HepG2 (cell line): Measurements from ENCODE around the gene TSEN34. TPM values are rescaled to one million over a fixed set of nuclear protein-coding genes. Genes with fewer than 3 reads are reported as not detected.

Source experiments
- FOXO1 ChIP-seq: sonication (generic); formaldehyde crosslinking; IDR thresholded peaks from 2 replicates; pipeline ENCODE4 v1.4.0; 2020; ENCODE audit warnings: missing genetic modification reagents
- KLF11 ChIP-seq: IDR thresholded peaks from 2 replicates; pipeline ENCODE4 v1.6.1; 2016; ENCODE audit warnings: missing compliant biosample characterization
- NONO ChIP-seq, 2 experiments: fragments of 450-650 bp in 1 of 2; sonication (generic) in 1 of 2; formaldehyde crosslinking in 1 of 2; IDR thresholded peaks in 1 of 2; conservative IDR thresholded peaks in 1 of 2; 2 replicates each; pipeline versions ENCODE4 v1.6.1 to v1.8.0; 2017 to 2022; ENCODE audit warnings: mild to moderate bottlenecking in 1 of 2, missing genetic modification reagents in 1 of 2, moderate library complexity in 1 of 2
- NRL ChIP-seq: sonication (generic); formaldehyde crosslinking; IDR thresholded peaks from 2 replicates; pipeline ENCODE4 v1.5.0; 2020; ENCODE audit warnings: missing genetic modification reagents, mild to moderate bottlenecking, moderate library complexity, borderline replicate concordance
- TAF1 ChIP-seq: sonication (generic); formaldehyde crosslinking; IDR thresholded peaks from 2 replicates; pipeline ENCODE4 v1.4.0; 2020; ENCODE audit warnings: missing genetic modification reagents
- TGIF2 ChIP-seq: IDR thresholded peaks from 2 replicates; pipeline ENCODE4 v1.6.1; 2016; ENCODE audit warnings: control low read depth, missing compliant biosample characterization
- ZFP36L1 ChIP-seq: sonication (generic); formaldehyde crosslinking; IDR thresholded peaks from 2 replicates; pipeline ENCODE4 v1.8.0; 2022; ENCODE audit warnings: mild to moderate bottlenecking, missing genetic modification reagents, moderate library complexity
- ZFY ChIP-seq: sonication (generic); formaldehyde crosslinking; IDR thresholded peaks from 2 replicates; pipeline ENCODE4 v1.4.0; 2020; ENCODE audit warnings: missing genetic modification reagents
- ZNF441 ChIP-seq: sonication (generic); formaldehyde crosslinking; IDR thresholded peaks from 2 replicates; pipeline ENCODE4 v1.7.0; 2021; ENCODE audit warnings: missing genetic modification reagents, borderline replicate concordance
- ZNF501 ChIP-seq: sonication (generic); formaldehyde crosslinking; IDR thresholded peaks from 2 replicates; pipeline ENCODE4 v1.5.1; 2020; ENCODE audit warnings: mild to moderate bottlenecking, moderate library complexity, missing genetic modification reagents
- ZNF788 ChIP-seq: sonication (generic); formaldehyde crosslinking; IDR thresholded peaks from 2 replicates; pipeline ENCODE4 v1.5.0; 2020; ENCODE audit warnings: mild to moderate bottlenecking, missing genetic modification reagents, borderline replicate concordance
- ZNF816 ChIP-seq: sonication (generic); formaldehyde crosslinking; IDR thresholded peaks from 2 replicates; pipeline ENCODE4 v1.8.0; 2022; ENCODE audit warnings: missing genetic modification reagents, mild to moderate bottlenecking, borderline replicate concordance
- polyA plus RNA-seq, 8 experiments: library from polyadenylated mRNA; depleted of rRNA in 3 of 8; stranded (reverse) in 7 of 8; unstranded in 1 of 8; fragments of >200 nt; fragmentation: Illumina TruSeq in 4 of 8; extraction: Trizol in 4 of 8; gene quantifications; 2 replicates each; pipeline versions ENCODE4 v1.2.1 to v1.2.3, GENCODE V29; 2011 to 2016; ENCODE audit warnings: low read depth in 4 of 8, missing spikeins in 1 of 8, mixed read lengths in 1 of 8; ENCODE audit not compliant: insufficient read depth in 1 of 8
- total RNA-seq, 5 experiments: library from RNA; depleted of rRNA; stranded (reverse); fragments of >200 nt; fragmentation: Illumina TruSeq; extraction: Trizol; gene quantifications; 2 replicates each; pipeline ENCODE4 v1.2.3, GENCODE V29; 2016; ENCODE audit warnings: low read depth in 1 of 5
- TF ChIP-seq, protein P1 (sequence below): sonication (generic); formaldehyde crosslinking; IDR thresholded peaks from 2 replicates; pipeline ENCODE4 v1.4.0; 2020; ENCODE audit warnings: missing genetic modification reagents
- TF ChIP-seq, protein P2 (sequence below): sonication (generic); formaldehyde crosslinking; conservative IDR thresholded peaks from 2 replicates; pipeline ENCODE4 v1.8.0; 2022; ENCODE audit warnings: low read depth, missing genetic modification reagents
- TF ChIP-seq, protein P3 (sequence below): IDR thresholded peaks from 2 replicates; pipeline ENCODE4 v1.6.1; 2012; ENCODE audit warnings: low read length, improper control_type of control experiment
- TF ChIP-seq, protein P4 (sequence below): sonication (generic); formaldehyde crosslinking; IDR thresholded peaks from 2 replicates; pipeline ENCODE4 v1.4.0; 2020; ENCODE audit warnings: missing genetic modification reagents
- TF ChIP-seq, protein P5 (sequence below): sonication (generic); formaldehyde crosslinking; IDR thresholded peaks from 2 replicates; pipeline ENCODE4 v1.5.0; 2020; ENCODE audit warnings: mild to moderate bottlenecking, missing genetic modification reagents, moderate library complexity

TSEN34 gene
- total and polyA plus RNA-seq, 2 of the 13 experiments (the other 11 are each of a cell fraction or from before 2014, with no cell fraction given), result 55.1 to 65.4 TPM

DNA sequence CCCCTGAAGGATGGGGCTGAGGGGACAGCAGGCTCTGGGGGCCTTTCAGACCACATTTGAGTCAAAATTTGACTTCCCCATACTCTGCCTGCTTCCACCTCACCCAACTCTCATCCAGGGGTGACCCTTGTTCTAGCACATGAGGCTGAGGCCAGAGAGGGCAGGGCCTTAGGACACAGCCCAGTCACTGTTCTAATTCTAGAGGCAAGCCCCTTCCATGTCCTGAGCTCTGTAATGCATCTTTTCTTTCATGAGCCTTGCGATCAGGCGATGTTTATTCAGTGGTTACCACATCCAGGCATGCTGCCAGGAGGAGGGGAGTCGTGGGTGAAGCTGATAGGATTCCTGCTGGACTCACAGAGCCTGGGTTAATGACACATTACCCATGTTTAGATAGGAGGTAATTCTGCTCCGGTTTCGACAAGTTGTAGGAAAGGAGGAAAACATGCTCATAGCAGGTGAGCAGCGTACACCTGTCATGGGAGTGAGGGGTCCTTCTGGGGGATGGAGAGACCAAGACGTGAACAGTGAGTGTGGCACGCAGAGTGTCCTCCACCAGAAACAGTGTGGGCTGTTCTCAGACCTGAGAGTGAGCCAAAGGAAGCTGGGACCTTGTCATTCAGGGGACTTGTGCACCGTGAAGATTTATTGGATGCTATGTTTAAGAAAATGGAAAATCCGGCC, 18.8 kb downstream of the TSEN34 start (continued):
- TF ChIP-seq ZFP36L1 (no peak), TAF1 (CRISPR knock-in tag) (no peak; the same call in 1 of the 2 replicates), KLF11 (CRISPR knock-in tag) (0 out of 2 replicates have a peak, but pooled peaks have one; percentile 17), ZFY (peak; percentile 59), ZNF441 (CRISPR knock-in tag) (no peak), ZNF816 (no peak; the same call in 1 of the 2 replicates), TGIF2 (CRISPR knock-in tag) (peak; percentile 62; the same call in 1 of the 2 replicates), NONO (IDR thresholded peaks at IDR 0.05) (no peak), NONO (CRISPR knock-in tag; conservative IDR thresholded peaks at IDR 0.05) (peak; percentile 81), ZNF788 (CRISPR knock-in tag) (peak; percentile 78; the same call in 1 of the 2 replicates), ZNF501 (no peak), FOXO1 (CRISPR knock-in tag) (no peak; the same call in 1 of the 2 replicates), NRL (CRISPR knock-in tag) (no peak)
- TF ChIP-seq, protein P1, sequence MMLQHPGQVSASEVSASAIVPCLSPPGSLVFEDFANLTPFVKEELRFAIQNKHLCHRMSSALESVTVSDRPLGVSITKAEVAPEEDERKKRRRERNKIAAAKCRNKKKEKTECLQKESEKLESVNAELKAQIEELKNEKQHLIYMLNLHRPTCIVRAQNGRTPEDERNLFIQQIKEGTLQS (CRISPR knock-in tag), result 0 out of 2 replicates have a peak, but pooled peaks have one; percentile 33
- TF ChIP-seq, protein P2, sequence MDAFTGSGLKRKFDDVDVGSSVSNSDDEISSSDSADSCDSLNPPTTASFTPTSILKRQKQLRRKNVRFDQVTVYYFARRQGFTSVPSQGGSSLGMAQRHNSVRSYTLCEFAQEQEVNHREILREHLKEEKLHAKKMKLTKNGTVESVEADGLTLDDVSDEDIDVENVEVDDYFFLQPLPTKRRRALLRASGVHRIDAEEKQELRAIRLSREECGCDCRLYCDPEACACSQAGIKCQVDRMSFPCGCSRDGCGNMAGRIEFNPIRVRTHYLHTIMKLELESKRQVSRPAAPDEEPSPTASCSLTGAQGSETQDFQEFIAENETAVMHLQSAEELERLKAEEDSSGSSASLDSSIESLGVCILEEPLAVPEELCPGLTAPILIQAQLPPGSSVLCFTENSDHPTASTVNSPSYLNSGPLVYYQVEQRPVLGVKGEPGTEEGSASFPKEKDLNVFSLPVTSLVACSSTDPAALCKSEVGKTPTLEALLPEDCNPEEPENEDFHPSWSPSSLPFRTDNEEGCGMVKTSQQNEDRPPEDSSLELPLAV, result no peak
- TF ChIP-seq, protein P3, sequence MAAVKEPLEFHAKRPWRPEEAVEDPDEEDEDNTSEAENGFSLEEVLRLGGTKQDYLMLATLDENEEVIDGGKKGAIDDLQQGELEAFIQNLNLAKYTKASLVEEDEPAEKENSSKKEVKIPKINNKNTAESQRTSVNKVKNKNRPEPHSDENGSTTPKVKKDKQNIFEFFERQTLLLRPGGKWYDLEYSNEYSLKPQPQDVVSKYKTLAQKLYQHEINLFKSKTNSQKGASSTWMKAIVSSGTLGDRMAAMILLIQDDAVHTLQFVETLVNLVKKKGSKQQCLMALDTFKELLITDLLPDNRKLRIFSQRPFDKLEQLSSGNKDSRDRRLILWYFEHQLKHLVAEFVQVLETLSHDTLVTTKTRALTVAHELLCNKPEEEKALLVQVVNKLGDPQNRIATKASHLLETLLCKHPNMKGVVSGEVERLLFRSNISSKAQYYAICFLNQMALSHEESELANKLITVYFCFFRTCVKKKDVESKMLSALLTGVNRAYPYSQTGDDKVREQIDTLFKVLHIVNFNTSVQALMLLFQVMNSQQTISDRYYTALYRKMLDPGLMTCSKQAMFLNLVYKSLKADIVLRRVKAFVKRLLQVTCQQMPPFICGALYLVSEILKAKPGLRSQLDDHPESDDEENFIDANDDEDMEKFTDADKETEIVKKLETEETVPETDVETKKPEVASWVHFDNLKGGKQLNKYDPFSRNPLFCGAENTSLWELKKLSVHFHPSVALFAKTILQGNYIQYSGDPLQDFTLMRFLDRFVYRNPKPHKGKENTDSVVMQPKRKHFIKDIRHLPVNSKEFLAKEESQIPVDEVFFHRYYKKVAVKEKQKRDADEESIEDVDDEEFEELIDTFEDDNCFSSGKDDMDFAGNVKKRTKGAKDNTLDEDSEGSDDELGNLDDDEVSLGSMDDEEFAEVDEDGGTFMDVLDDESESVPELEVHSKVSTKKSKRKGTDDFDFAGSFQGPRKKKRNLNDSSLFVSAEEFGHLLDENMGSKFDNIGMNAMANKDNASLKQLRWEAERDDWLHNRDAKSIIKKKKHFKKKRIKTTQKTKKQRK, result no peak
- TF ChIP-seq, protein P4, sequence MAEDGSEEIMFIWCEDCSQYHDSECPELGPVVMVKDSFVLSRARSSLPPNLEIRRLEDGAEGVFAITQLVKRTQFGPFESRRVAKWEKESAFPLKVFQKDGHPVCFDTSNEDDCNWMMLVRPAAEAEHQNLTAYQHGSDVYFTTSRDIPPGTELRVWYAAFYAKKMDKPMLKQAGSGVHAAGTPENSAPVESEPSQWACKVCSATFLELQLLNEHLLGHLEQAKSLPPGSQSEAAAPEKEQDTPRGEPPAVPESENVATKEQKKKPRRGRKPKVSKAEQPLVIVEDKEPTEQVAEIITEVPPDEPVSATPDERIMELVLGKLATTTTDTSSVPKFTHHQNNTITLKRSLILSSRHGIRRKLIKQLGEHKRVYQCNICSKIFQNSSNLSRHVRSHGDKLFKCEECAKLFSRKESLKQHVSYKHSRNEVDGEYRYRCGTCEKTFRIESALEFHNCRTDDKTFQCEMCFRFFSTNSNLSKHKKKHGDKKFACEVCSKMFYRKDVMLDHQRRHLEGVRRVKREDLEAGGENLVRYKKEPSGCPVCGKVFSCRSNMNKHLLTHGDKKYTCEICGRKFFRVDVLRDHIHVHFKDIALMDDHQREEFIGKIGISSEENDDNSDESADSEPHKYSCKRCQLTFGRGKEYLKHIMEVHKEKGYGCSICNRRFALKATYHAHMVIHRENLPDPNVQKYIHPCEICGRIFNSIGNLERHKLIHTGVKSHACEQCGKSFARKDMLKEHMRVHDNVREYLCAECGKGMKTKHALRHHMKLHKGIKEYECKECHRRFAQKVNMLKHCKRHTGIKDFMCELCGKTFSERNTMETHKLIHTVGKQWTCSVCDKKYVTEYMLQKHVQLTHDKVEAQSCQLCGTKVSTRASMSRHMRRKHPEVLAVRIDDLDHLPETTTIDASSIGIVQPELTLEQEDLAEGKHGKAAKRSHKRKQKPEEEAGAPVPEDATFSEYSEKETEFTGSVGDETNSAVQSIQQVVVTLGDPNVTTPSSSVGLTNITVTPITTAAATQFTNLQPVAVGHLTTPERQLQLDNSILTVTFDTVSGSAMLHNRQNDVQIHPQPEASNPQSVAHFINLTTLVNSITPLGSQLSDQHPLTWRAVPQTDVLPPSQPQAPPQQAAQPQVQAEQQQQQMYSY (CRISPR knock-in tag), result no peak
- TF ChIP-seq, protein P5, sequence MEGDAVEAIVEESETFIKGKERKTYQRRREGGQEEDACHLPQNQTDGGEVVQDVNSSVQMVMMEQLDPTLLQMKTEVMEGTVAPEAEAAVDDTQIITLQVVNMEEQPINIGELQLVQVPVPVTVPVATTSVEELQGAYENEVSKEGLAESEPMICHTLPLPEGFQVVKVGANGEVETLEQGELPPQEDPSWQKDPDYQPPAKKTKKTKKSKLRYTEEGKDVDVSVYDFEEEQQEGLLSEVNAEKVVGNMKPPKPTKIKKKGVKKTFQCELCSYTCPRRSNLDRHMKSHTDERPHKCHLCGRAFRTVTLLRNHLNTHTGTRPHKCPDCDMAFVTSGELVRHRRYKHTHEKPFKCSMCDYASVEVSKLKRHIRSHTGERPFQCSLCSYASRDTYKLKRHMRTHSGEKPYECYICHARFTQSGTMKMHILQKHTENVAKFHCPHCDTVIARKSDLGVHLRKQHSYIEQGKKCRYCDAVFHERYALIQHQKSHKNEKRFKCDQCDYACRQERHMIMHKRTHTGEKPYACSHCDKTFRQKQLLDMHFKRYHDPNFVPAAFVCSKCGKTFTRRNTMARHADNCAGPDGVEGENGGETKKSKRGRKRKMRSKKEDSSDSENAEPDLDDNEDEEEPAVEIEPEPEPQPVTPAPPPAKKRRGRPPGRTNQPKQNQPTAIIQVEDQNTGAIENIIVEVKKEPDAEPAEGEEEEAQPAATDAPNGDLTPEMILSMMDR, result no peak
